GM12873 (cell line): ENCODE data around the gene DNAH5.

Experiments
- CTCF ChIP-seq: IDR thresholded peaks from 2 replicates; pipeline ENCODE4 v1.5.1; 2012; ENCODE audit warnings: low read depth, mild to moderate bottlenecking, moderate library complexity, low read length, control low read depth; ENCODE audit not compliant: insufficient read depth; ENCODE audit errors: missing control alignments

The DNAH5 gene

GRCh38 chr5:13919786-13920185 is 24.7 kb downstream of the DNAH5 start:
- no peak for TF ChIP-seq CTCF

- no peak for TF ChIP-seq CTCF
These were observed 25.4 kb downstream of the DNAH5 start for GRCh38 chr5:13919087-13919486.

DNA sequence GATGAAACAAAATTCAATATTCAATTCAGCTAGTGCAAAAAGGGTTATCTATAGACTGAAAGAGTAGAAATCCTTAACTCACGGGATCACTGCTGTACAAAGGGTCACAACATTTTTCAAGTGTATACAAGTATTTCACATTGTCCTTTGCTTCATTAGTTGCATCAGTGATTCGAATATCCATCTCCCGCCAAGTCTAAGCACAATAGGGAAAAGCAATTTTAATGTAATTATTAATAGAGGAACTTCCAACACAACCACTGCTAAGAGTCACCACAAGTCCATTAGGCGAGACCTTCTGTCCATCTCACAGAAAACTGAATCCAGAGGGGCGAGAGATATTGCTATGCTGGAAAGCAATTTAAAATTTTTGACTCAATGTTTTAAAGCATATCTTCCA is 27.4 kb downstream of the DNAH5 start:
- TF ChIP-seq CTCF, result no peak

DNA sequence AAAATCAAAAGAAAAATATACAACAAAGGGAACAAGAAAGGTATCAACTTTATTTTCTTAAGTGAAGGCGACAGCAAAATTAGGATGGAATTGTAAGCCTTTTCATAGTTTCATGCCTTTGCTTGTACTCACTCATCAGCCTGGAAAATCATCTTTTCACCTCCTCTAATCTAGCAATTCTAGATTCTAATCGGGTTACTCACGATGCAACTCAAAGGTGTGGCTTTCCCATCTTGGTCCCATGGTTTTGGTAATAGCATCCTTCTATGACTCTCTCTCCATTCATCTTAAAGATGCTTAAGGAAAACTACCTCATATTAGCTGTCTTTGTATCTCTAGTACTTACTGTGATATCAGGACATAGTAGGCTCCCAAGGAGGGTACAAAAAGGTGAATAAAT is 30.5 kb downstream of the DNAH5 start:
- no peak for TF ChIP-seq CTCF

- TF ChIP-seq CTCF, result no peak
These were observed 33.7 kb downstream of the DNAH5 start for GRCh38 chr5:13910637-13911288.

- no peak for TF ChIP-seq CTCF
These were observed 34.3 kb downstream of the DNAH5 start for GRCh38 chr5:13910201-13910600.

GRCh38 chr5:13909271-13909670 is 35.2 kb downstream of the DNAH5 start:
- TF ChIP-seq CTCF, result no peak

GRCh38 chr5:13898569-13898968 is 45.9 kb downstream of the DNAH5 start:
- TF ChIP-seq CTCF, result no peak
